Measurements from ENCODE around the gene GNB3. TPM values are rescaled to one million over a fixed set of nuclear protein-coding genes. Genes with fewer than 3 reads are reported as not detected.
A peak's percentile ranks its signal among the peaks of the same experiment; 100 is the strongest.

Gene GNB3
- polyA plus RNA-seq: 1 to 10 TPM in 3 of 4 donors, not detected in 1; 1.0 to 5.5 (median 3.2) TPM
- long read RNA-seq, donor 1, partial matches to known transcripts: 37 of 37 reads
- long read RNA-seq, donor 1, other reads (novel, unspliced or antisense): 0 of 37 reads
- long read RNA-seq, donor 2: 0 reads
- long read RNA-seq, donor 3, partial matches to known transcripts: 6 of 6 reads
- long read RNA-seq, donor 3, other reads (novel, unspliced or antisense): 0 of 6 reads
- long read RNA-seq, donor 4: 0 reads
- long read RNA-seq, donor 5: 0 reads
- long read RNA-seq, donor 6: 0 reads
- long read RNA-seq, donor 7: 0 reads
- long read RNA-seq, donor 8: 0 reads
- long read RNA-seq, donor 9: 0 reads
- long read RNA-seq, donor 10, partial matches to known transcripts: 0 of 1 reads
- long read RNA-seq, donor 10, other reads (novel, unspliced or antisense): 0 of 1 reads

DNA sequence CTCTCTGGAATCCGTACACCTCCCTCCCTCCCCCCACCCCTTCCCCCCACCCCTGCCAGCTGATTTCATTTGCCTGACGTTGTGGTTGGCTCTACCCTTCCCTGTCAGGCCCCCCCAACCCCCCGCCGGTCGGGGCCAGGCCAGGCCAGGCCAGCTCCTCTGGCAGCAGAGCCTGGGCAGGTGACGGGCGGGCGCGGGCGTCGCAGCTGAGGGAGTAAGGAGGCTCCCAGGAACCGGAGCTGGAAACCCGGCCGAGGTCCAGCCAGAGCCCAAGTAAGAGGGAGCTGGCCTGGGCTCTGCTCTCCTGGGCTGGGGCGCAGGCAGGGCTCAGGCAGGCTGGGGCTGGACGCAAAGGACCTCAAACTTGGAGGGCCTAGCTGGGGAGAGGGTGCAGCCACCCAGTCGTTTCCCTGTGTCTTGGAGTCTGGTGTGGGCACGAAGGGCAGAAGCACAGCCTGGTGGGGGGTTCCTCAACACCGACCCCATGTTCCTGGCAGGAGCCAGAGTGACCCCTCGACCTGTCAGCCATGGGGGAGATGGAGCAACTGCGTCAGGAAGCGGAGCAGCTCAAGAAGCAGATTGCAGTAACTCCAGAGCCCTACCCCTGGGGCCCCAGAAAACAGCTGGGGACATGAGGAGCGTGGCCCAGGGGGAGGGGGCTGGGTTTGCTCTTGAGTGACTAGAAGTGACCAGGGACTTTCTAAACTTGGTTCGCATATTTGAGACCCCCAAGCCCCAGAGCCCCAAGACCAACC lies at the start of gene GNB3:
Gene GNB3, plus strand, starts transcription at position 165 of the 755 bp plus-strand sequence. Its CDS starts 363 bp downstream, at position 528.
- no peak within 1 kb of the TSS for H3K4me3 ChIP-seq (ENCODE audit: low read depth in 1 of 3, low read length in 3 of 3)
- H3K4me1 ChIP-seq (ENCODE audit: control insufficient read depth in 3 of 3, insufficient read depth in 2 of 3, low read depth in 1 of 3, low read length in 2 of 3): peaks cover 0 to 28% (median 0%) of the 10 kb centered on the region in 3 donors
- H3K36me3 ChIP-seq (ENCODE audit: control insufficient read depth in 3 of 3, insufficient read depth in 2 of 3, low read depth in 1 of 3, low read length in 3 of 3): peaks cover 0 to 71% (median 0%) of the 10 kb centered on the region in 3 donors
- FAIRE-seq (no peak), DNase-seq (no peak)
- no peaks in the 10 kb centered on the region for H3K27me3 ChIP-seq (ENCODE audit: control insufficient read depth in 3 of 3, insufficient read depth in 3 of 3, low read length in 3 of 3)
- WGBS, 3 donors: 54 to 65% (median 59%) methylated on average over 23 to 24 of the region's 24 CpGs
- H3K9me3 ChIP-seq (ENCODE audit: control insufficient read depth in 2 of 2, insufficient read depth in 1 of 2, low read depth in 1 of 2, low read length in 1 of 2): no peaks in the 10 kb centered on the region
- H3K27ac ChIP-seq (ENCODE audit: low read depth in 1 of 3, low read length in 2 of 3): peak within 1 kb of the TSS in 1 of 3 donors; percentile 23

- no peaks in the 10 kb centered on the region for H3K36me3 ChIP-seq (ENCODE audit: control insufficient read depth in 3 of 3, insufficient read depth in 2 of 3, low read depth in 1 of 3, low read length in 3 of 3)
- H3K27me3 ChIP-seq (ENCODE audit: control insufficient read depth in 3 of 3, insufficient read depth in 3 of 3, low read length in 3 of 3): no peaks in the 10 kb centered on the region
- DNase-seq (no peak), FAIRE-seq (no peak)
- no peaks in the 10 kb centered on the region for H3K9me3 ChIP-seq (ENCODE audit: control insufficient read depth in 2 of 2, insufficient read depth in 1 of 2, low read depth in 1 of 2, low read length in 1 of 2)
- peak overlapping the region in 2 of 3 donors; percentile 66 to 80 for H3K27ac ChIP-seq (ENCODE audit: low read depth in 1 of 3, low read length in 2 of 3)
- H3K4me1 ChIP-seq (ENCODE audit: control insufficient read depth in 3 of 3, insufficient read depth in 2 of 3, low read depth in 1 of 3, low read length in 2 of 3): no peaks in the 10 kb centered on the region
- H3K4me3 ChIP-seq (ENCODE audit: low read depth in 1 of 3, low read length in 3 of 3): no peak overlapping the region
- 60 to 76% (median 63%) methylated on average over 13 of the region's 13 CpGs for WGBS, 3 donors
Observed at GRCh38 chr12:6791931-6792520, 48.7 kb upstream of the GNB3 start.

- H3K4me3 ChIP-seq (ENCODE audit: low read depth in 1 of 3, low read length in 3 of 3): peak overlapping the region in 1 of 3 donors; percentile 9
- H3K27ac ChIP-seq (ENCODE audit: low read depth in 1 of 3, low read length in 2 of 3): peak overlapping the region in 2 of 3 donors; percentile 66 to 80
- no peaks in the 10 kb centered on the region for H3K4me1 ChIP-seq (ENCODE audit: control insufficient read depth in 3 of 3, insufficient read depth in 2 of 3, low read depth in 1 of 3, low read length in 2 of 3)
- FAIRE-seq: no peak
- no peaks in the 10 kb centered on the region for H3K9me3 ChIP-seq (ENCODE audit: control insufficient read depth in 2 of 2, insufficient read depth in 1 of 2, low read depth in 1 of 2, low read length in 1 of 2)
- DNase-seq: no peak
- H3K27me3 ChIP-seq (ENCODE audit: control insufficient read depth in 3 of 3, insufficient read depth in 3 of 3, low read length in 3 of 3): no peaks in the 10 kb centered on the region
- H3K36me3 ChIP-seq (ENCODE audit: control insufficient read depth in 3 of 3, insufficient read depth in 2 of 3, low read depth in 1 of 3, low read length in 3 of 3): no peaks in the 10 kb centered on the region
- WGBS, 3 donors: 32 to 40% (median 38%) methylated on average over 12 of the region's 12 CpGs
Observed at GRCh38 chr12:6792522-6793201, 48.1 kb upstream of the GNB3 start.

DNA sequence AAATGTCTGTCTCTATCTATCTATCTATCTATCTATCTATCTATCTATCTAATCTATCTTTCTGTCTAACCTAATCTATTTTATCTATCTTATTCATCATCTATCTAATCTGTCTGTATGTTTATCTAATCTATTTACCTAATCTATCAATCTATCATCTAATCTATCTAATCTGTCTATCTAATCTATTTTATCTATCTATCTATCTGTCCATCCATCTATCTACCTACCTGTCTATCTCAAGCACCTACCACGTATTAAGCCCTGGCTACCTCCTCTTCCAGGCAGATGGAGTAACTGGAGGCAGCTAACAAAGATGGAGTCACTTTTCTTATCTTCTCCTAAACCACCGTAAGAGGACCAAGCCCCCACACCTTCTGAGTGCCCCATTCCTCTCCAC lies 45.6 kb upstream of the GNB3 start:
- no peak overlapping the region for H3K4me3 ChIP-seq (ENCODE audit: low read depth in 1 of 3, low read length in 3 of 3)
- no peak overlapping the region for H3K27ac ChIP-seq (ENCODE audit: low read depth in 1 of 3, low read length in 2 of 3)
- H3K27me3 ChIP-seq (ENCODE audit: control insufficient read depth in 3 of 3, insufficient read depth in 3 of 3, low read length in 3 of 3): no peaks in the 10 kb centered on the region
- H3K4me1 ChIP-seq (ENCODE audit: control insufficient read depth in 3 of 3, insufficient read depth in 2 of 3, low read depth in 1 of 3, low read length in 2 of 3): no peaks in the 10 kb centered on the region
- H3K36me3 ChIP-seq (ENCODE audit: control insufficient read depth in 3 of 3, insufficient read depth in 2 of 3, low read depth in 1 of 3, low read length in 3 of 3): no peaks in the 10 kb centered on the region
- WGBS, 3 donors: 34 to 77% (median 60%) methylated on average over 2 of the region's 2 CpGs
- no peaks in the 10 kb centered on the region for H3K9me3 ChIP-seq (ENCODE audit: control insufficient read depth in 2 of 2, insufficient read depth in 1 of 2, low read depth in 1 of 2, low read length in 1 of 2)
- no peak for DNase-seq
- FAIRE-seq: no peak

DNA sequence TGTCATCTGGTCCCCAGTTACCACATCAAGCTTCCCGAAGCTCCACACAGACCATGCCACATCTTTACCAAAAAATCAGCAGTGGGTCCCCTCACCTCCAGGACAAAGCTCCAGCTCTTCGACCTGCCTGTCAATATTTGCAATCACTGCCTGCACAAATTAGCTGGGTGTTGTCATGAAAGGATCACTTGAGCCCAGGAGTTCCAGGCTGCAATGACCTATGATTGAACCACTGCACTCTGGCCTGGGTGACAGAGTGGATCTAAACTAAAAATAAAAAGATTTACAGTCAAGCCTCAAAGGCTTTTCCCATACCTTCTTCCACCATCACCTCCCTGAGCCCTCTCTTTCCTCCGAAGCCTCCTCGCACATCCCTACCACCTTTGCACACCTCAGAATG lies 44.1 kb upstream of the GNB3 start:
- 79 to 91% (median 84%) methylated on average over 4 of the region's 4 CpGs for WGBS, 3 donors
- no peak for FAIRE-seq
- H3K4me3 ChIP-seq (ENCODE audit: low read depth in 1 of 3, low read length in 3 of 3): no peak overlapping the region
- DNase-seq: no peak
- no peaks in the 10 kb centered on the region for H3K4me1 ChIP-seq (ENCODE audit: control insufficient read depth in 3 of 3, insufficient read depth in 2 of 3, low read depth in 1 of 3, low read length in 2 of 3)
- no peaks in the 10 kb centered on the region for H3K9me3 ChIP-seq (ENCODE audit: control insufficient read depth in 2 of 2, insufficient read depth in 1 of 2, low read depth in 1 of 2, low read length in 1 of 2)
- no peaks in the 10 kb centered on the region for H3K36me3 ChIP-seq (ENCODE audit: control insufficient read depth in 3 of 3, insufficient read depth in 2 of 3, low read depth in 1 of 3, low read length in 3 of 3)
- H3K27ac ChIP-seq (ENCODE audit: low read depth in 1 of 3, low read length in 2 of 3): no peak overlapping the region
- no peaks in the 10 kb centered on the region for H3K27me3 ChIP-seq (ENCODE audit: control insufficient read depth in 3 of 3, insufficient read depth in 3 of 3, low read length in 3 of 3)

DNA sequence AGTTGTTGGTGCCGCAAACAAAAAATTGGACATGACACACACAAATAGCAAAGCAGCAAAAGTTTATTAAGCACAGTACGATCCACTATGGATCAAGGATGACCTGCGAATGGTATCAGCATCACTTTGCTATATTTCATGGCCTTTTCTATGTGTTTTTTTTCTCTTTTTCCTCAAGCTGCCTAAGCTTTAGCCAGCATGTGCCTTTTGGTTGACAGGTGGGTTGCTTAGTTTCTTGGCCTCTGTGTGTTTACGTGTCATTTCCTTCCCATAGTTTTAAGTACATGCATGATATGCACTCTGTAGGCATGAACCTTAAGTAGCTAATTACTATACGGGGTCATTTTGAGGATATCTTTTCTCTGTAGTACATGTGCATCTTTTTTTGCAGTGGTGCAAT lies 41.6 kb upstream of the GNB3 start:
- H3K27me3 ChIP-seq (ENCODE audit: control insufficient read depth in 3 of 3, insufficient read depth in 3 of 3, low read length in 3 of 3): no peaks in the 10 kb centered on the region
- FAIRE-seq (no peak), DNase-seq (no peak)
- no peak overlapping the region for H3K4me3 ChIP-seq (ENCODE audit: low read depth in 1 of 3, low read length in 3 of 3)
- H3K36me3 ChIP-seq (ENCODE audit: control insufficient read depth in 3 of 3, insufficient read depth in 2 of 3, low read depth in 1 of 3, low read length in 3 of 3): no peaks in the 10 kb centered on the region
- H3K27ac ChIP-seq (ENCODE audit: low read depth in 1 of 3, low read length in 2 of 3): no peak overlapping the region
- H3K9me3 ChIP-seq (ENCODE audit: control insufficient read depth in 2 of 2, insufficient read depth in 1 of 2, low read depth in 1 of 2, low read length in 1 of 2): no peaks in the 10 kb centered on the region
- H3K4me1 ChIP-seq (ENCODE audit: control insufficient read depth in 3 of 3, insufficient read depth in 2 of 3, low read depth in 1 of 3, low read length in 2 of 3): no peaks in the 10 kb centered on the region
- WGBS, 3 donors: 87 to 92% (median 89%) methylated on average over 5 of the region's 5 CpGs

DNA sequence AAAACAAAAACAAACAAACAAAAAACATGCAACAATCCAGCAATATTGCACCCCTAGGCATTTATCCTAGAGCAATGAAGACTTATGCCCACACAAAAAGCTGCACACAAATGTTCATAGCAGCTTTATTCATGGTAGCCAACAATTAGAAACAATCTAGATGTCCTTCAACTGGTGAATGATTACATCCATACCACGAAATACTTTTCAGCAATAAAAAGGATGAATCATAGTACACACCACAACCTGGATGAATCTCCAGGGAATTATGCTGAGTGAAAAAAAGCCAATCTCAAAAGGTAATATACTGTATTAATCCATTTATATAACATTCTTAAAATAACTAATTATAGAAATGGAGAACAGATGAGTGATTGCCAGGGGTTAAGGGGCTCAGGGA lies 33.6 kb upstream of the GNB3 start:
- no peak overlapping the region for H3K27ac ChIP-seq (ENCODE audit: low read depth in 1 of 3, low read length in 2 of 3)

GRCh38 chr12:6809056-6809455 lies 31.7 kb upstream of the GNB3 start:
- FAIRE-seq (no peak), DNase-seq (no peak)
- 80 to 86% (median 81%) methylated on average over 10 of the region's 10 CpGs for WGBS, 3 donors
- Histone ChIP-seq H3K4me3 (ENCODE audit: low read depth in 1 of 3, low read length in 3 of 3) (no peak overlapping the region), H3K36me3 (ENCODE audit: control insufficient read depth in 3 of 3, insufficient read depth in 2 of 3, low read depth in 1 of 3, low read length in 3 of 3) (no peaks in the 10 kb centered on the region), H3K27ac (ENCODE audit: low read depth in 1 of 3, low read length in 2 of 3) (no peak overlapping the region), H3K4me1 (ENCODE audit: control insufficient read depth in 3 of 3, insufficient read depth in 2 of 3, low read depth in 1 of 3, low read length in 2 of 3) (no peaks in the 10 kb centered on the region), H3K9me3 (ENCODE audit: control insufficient read depth in 2 of 2, insufficient read depth in 1 of 2, low read depth in 1 of 2, low read length in 1 of 2) (peaks cover 0 to 2% of the 10 kb centered on the region in 2 donors), H3K27me3 (ENCODE audit: control insufficient read depth in 3 of 3, insufficient read depth in 3 of 3, low read length in 3 of 3) (peaks cover 0 to 4% (median 0%) of the 10 kb centered on the region in 3 donors)

More for the DNA sequence above, 33.6 kb upstream of the GNB3 start:
- peaks cover 0 to 4% (median 0%) of the 10 kb centered on the region in 3 donors for H3K27me3 ChIP-seq (ENCODE audit: control insufficient read depth in 3 of 3, insufficient read depth in 3 of 3, low read length in 3 of 3)
- H3K4me1 ChIP-seq (ENCODE audit: control insufficient read depth in 3 of 3, insufficient read depth in 2 of 3, low read depth in 1 of 3, low read length in 2 of 3): no peaks in the 10 kb centered on the region
- no peaks in the 10 kb centered on the region for H3K36me3 ChIP-seq (ENCODE audit: control insufficient read depth in 3 of 3, insufficient read depth in 2 of 3, low read depth in 1 of 3, low read length in 3 of 3)
- no peak overlapping the region for H3K4me3 ChIP-seq (ENCODE audit: low read depth in 1 of 3, low read length in 3 of 3)
- WGBS, 3 donors: 15 to 57% (median 28%) methylated on average over 1 of the region's 1 CpG
- H3K9me3 ChIP-seq (ENCODE audit: control insufficient read depth in 2 of 2, insufficient read depth in 1 of 2, low read depth in 1 of 2, low read length in 1 of 2): peaks cover 0 to 2% of the 10 kb centered on the region in 2 donors
- DNase-seq (peak in 1 of 2 donors; percentile 37), FAIRE-seq (no peak)

Data from small intestine (tissue), 16 donors.